K562 (cell line): ENCODE results near the gene PRSS22. TPM values are rescaled to one million over a fixed set of nuclear protein-coding genes. Genes with fewer than 3 reads are reported as not detected.

Experiments
- ATAC-seq: fragments of 200-7000 bp; cut with Tn5 transposase; 3 replicates; pipeline ENCODE4 v1.9.1; 2020; ENCODE audit warnings: moderate library complexity
- BruUV-seq: library from RNA; stranded (reverse); fragments of 400-500 nt; replicated peaks from 2 replicates; lab custom pipeline; 2021; lab: Mats Ljungman, UMichigan
- CTCF ChIA-PET: fragments of 300-600 bp; formaldehyde crosslinking; extraction: SDS; loops from one replicate; lab custom pipeline; 2021; ENCODE audit warnings: low intra/inter-chr PET ratio; lab: Yijun Ruan, JAX
- POLR2A ChIA-PET: fragments of 300-600, 350-650 bp; sonication (Branson Sonifier 250); formaldehyde crosslinking; extraction: SDS; loops from one replicate; lab custom pipeline; 2021; ENCODE audit warnings: antibody characterized with exemption, inconsistent platforms; lab: Yijun Ruan, JAX
- DNase-seq, 4 experiments: peaks; one replicate each; pipeline versions ENCODE4 v3.0.0 to v3.0.0-alpha.2; 2011 to 2018; ENCODE audit warnings: low spot score in 3 of 4, mixed read lengths in 3 of 4; ENCODE audit errors: extremely low read depth in 1 of 4
- FAIRE-seq: peaks from 2 replicates; lab custom pipeline; 2011; peaks lifted over from hg19 to GRCh38; lab: Jason Lieb, UNC
- H2AFZ ChIP-seq: 2 replicates; pipeline ENCODE4 v1.6.0; 2011; ENCODE audit warnings: low read depth, low read length, control low read depth, inconsistent platforms
- H3K27ac ChIP-seq: fragments of 200-600 bp; 3 replicates; pipeline ENCODE4 v1.8.0; 2011; ENCODE audit warnings: low read depth, mild to moderate bottlenecking, control low read depth, inconsistent platforms, low read length, moderate library complexity, mixed read lengths; ENCODE audit errors: extremely low read depth
- H3K27me3 ChIP-seq, 2 experiments: fragments of 300-600 bp in 1 of 2; 2 replicates in 1 of 2; 3 replicates in 1 of 2; pipeline versions ENCODE4 v1.6.0 to v1.8.0; 2011; ENCODE audit warnings: inconsistent platforms in 2 of 2, low read length in 2 of 2, mild to moderate bottlenecking in 1 of 2, mixed read lengths in 1 of 2, moderate library complexity in 1 of 2; ENCODE audit not compliant: control insufficient read depth in 2 of 2, insufficient read depth in 2 of 2
- H3K36me3 ChIP-seq: fragments of 300-600 bp; 3 replicates; pipeline ENCODE4 v1.8.0; 2011; ENCODE audit warnings: mild to moderate bottlenecking, low read length, inconsistent platforms; ENCODE audit not compliant: control insufficient read depth, insufficient read depth
- H3K4me1 ChIP-seq, 2 experiments: fragments of 200-600 bp in 1 of 2; replicated peaks in 1 of 2; 2 replicates in 1 of 2; 3 replicates in 1 of 2; pipeline versions ENCODE4 v1.5.1 to v1.8.0; 2011; ENCODE audit warnings: inconsistent platforms in 2 of 2, low read length in 2 of 2, mild to moderate bottlenecking in 1 of 2, mixed read lengths in 1 of 2, moderate library complexity in 1 of 2; ENCODE audit not compliant: control insufficient read depth in 2 of 2, insufficient read depth in 2 of 2
- H3K4me2 ChIP-seq: 2 replicates; pipeline ENCODE4 v1.6.1; 2011; ENCODE audit warnings: low read length, control low read depth, inconsistent platforms, mixed read lengths; ENCODE audit not compliant: insufficient read depth
- H3K4me3 ChIP-seq: fragments of 200-600 bp; sonication (generic), shearing (Covaris generic); 2 replicates; pipeline ENCODE4 v1.5.1; 2016; ENCODE audit warnings: control low read depth, inconsistent platforms
- H3K79me2 ChIP-seq: fragments of 200-600 bp; 3 replicates; pipeline ENCODE4 v1.8.0; 2011; ENCODE audit warnings: low read length, inconsistent platforms; ENCODE audit not compliant: control insufficient read depth, insufficient read depth
- H3K9ac ChIP-seq, 2 experiments: 2 replicates each; pipeline versions ENCODE4 v1.6.0 to v1.6.1; 2011; ENCODE audit warnings: low read depth in 2 of 2, low read length in 2 of 2, control low read depth in 1 of 2, inconsistent platforms in 1 of 2, mild to moderate bottlenecking in 1 of 2, mixed read lengths in 1 of 2; ENCODE audit not compliant: insufficient read depth in 1 of 2
- H3K9me1 ChIP-seq: one replicate; pipeline ENCODE4 v1.6.0; 2011; ENCODE audit warnings: inconsistent platforms, mild to moderate bottlenecking, low read length, moderate library complexity; ENCODE audit not compliant: control insufficient read depth, insufficient read depth
- H3K9me3 ChIP-seq: replicated peaks from 2 replicates; pipeline ENCODE4 v1.5.1; 2011; ENCODE audit warnings: low read depth, low read length, inconsistent platforms; ENCODE audit not compliant: control insufficient read depth, insufficient read depth
- H4K20me1 ChIP-seq: replicated peaks from 2 replicates; pipeline ENCODE4 v1.6.1; 2011; ENCODE audit warnings: low read length, inconsistent platforms, mixed read lengths; ENCODE audit not compliant: control insufficient read depth, insufficient read depth
- ELF1 ChIP-seq: fragments of 200-800 bp; sonication (Bioruptor generic); IDR thresholded peaks from 2 replicates; pipeline ENCODE4 v1.6.1; 2016; ENCODE audit warnings: missing genetic modification characterization, missing compliant biosample characterization
- FOXK2 ChIP-seq, 2 experiments: fragments of 450-650 bp; IDR thresholded peaks in 1 of 2; conservative IDR thresholded peaks in 1 of 2; 2 replicates each; pipeline ENCODE4 v1.6.1; 2016; ENCODE audit warnings: low read depth in 2 of 2, mild to moderate bottlenecking in 1 of 2
- NR3C1 ChIP-seq: sonication (generic); formaldehyde crosslinking; IDR thresholded peaks from 2 replicates; pipeline ENCODE4 v1.8.1; 2022; ENCODE audit warnings: missing genetic modification reagents
- POLR2G ChIP-seq: fragments of 200-400 bp; formaldehyde crosslinking; IDR thresholded peaks from 2 replicates; pipeline ENCODE4 v1.6.1; 2017; ENCODE audit warnings: low read depth, mild to moderate bottlenecking, antibody characterized with exemption, low read length, moderate library complexity
- RBFOX2 ChIP-seq: fragments of 200-400 bp; formaldehyde crosslinking; IDR thresholded peaks from 2 replicates; pipeline ENCODE4 v1.6.1; 2017; ENCODE audit warnings: low read depth, mild to moderate bottlenecking, low read length, moderate library complexity
- TAF15 ChIP-seq: fragments of 200-400 bp; formaldehyde crosslinking; IDR thresholded peaks from 2 replicates; pipeline ENCODE4 v1.6.1; 2017; ENCODE audit warnings: mild to moderate bottlenecking, low read depth, low read length, moderate library complexity
- TCF7L2 ChIP-seq: fragments of 150-350 bp; IDR thresholded peaks from 2 replicates; pipeline ENCODE4 v1.6.1; 2016; ENCODE audit warnings: low read depth, mild to moderate bottlenecking, low read length, moderate library complexity
- ZFP30 ChIP-seq: fragments of 250-450 bp; sonication (Bioruptor Pico); IDR thresholded peaks from 2 replicates; pipeline ENCODE4 v1.8.0; 2022; ENCODE audit warnings: moderate library complexity, mild to moderate bottlenecking, inconsistent platforms, borderline replicate concordance
- ZNF146 ChIP-seq: IDR thresholded peaks from one replicate; pipeline ENCODE4 v1.6.1; 2018; ENCODE audit warnings: missing compliant biosample characterization; ENCODE audit not compliant: unreplicated experiment
- WGBS: fragments of 100-300 bp; shearing (Covaris generic); methylation state at CpG from one replicate; pipeline ENCODE4 v1.1.6; 2016; ENCODE audit warnings: low coverage, mixed read lengths; ENCODE audit not compliant: insufficient coverage; ENCODE audit errors: missing lambda C conversion rate; 5-methylcytosine and 5-hydroxymethylcytosine counted together
- in situ Hi-C: fragments of 300-500 bp; cut with MboI; formaldehyde crosslinking; loops from 4 replicates; pipeline ENCODE4 v1.15.0; 2018; ENCODE audit warnings: inconsistent platforms, mixed read lengths
- intact Hi-C: fragments of 100-400 bp; cut with micrococcal nuclease; formaldehyde crosslinking; loops from 2 replicates; pipeline ENCODE4 v1.14.2; 2022
- polyA plus RNA-seq, 8 experiments: library from polyadenylated mRNA; depleted of rRNA in 4 of 8; stranded (reverse) in 5 of 8; unstranded in 3 of 8; fragments of >200 nt; fragmentation: Nextera tagmentation in 2 of 8; fragmentation: Illumina TruSeq in 1 of 8; extraction: Ambion mirVana in 2 of 8; extraction: Trizol in 1 of 8; gene quantifications; 2 replicates each; pipeline versions ENCODE4 v1.2.1 to v1.2.3, GENCODE V29; 2011 to 2014; ENCODE audit warnings: inconsistent platforms in 1 of 8, missing spikeins in 1 of 8
- total RNA-seq, 7 experiments: library from RNA; depleted of rRNA in 6 of 7; stranded (reverse); fragments of >200 nt in 6 of 7; fragmentation: Illumina TruSeq in 2 of 7; extraction: Trizol in 2 of 7; gene quantifications; 2 replicates each; pipeline versions ENCODE4 v1.2.1 to v1.2.3, GENCODE V29; 2011 to 2021; ENCODE audit warnings: low replicate concordance in 1 of 7
- TF ChIP-seq, protein P1 (sequence below): sonication (generic); formaldehyde crosslinking; IDR thresholded peaks from 2 replicates; pipeline ENCODE4 v1.8.1; 2023; ENCODE audit warnings: mild to moderate bottlenecking, missing genetic modification reagents
- TF ChIP-seq, protein P2 (sequence below): fragments of 200-800 bp; sonication (Bioruptor generic); IDR thresholded peaks from 2 replicates; pipeline ENCODE4 v1.6.1; 2017; ENCODE audit warnings: missing genetic modification characterization, missing compliant biosample characterization

Gene PRSS22
- total and polyA plus RNA-seq, 9 of the 15 experiments (the other 6 are each of a cell fraction or from before 2014, with no cell fraction given) = 0.13 to 0.42 TPM; not detected in 7

DNA sequence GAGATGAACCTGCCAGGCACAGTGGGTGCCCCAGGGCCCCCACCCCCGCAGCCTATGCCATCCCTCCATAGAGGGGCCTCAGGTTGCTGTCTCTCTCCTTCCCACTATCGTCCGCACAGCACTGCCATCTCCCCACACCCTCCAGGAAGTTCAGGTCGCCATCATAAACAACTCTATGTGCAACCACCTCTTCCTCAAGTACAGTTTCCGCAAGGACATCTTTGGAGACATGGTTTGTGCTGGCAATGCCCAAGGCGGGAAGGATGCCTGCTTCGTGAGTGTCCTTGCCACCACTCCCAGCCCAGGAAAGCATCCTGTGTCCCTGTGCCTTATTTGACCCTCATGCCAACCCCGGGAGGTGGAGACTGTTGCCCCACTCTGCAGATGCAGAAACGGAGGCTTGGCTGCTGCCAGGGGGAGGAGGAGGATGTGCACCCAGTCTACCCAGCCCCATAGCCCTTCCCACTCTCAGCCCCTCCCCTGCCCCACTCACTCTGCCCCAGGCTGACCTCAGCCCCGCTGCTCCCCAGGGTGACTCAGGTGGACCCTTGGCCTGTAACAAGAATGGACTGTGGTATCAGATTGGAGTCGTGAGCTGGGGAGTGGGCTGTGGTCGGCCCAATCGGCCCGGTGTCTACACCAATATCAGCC lies 37.0 kb downstream of the PRSS22 start:
- peaks cover 32% of the 10 kb centered on the region; the same call in 2 of the 3 replicates for H3K36me3 ChIP-seq
- peaks cover 8 to 56% of the 10 kb centered on the region in 2 experiments; a peak in 4 of 5 replicates for H3K4me1 ChIP-seq
- H4K20me1 ChIP-seq = 0 out of 2 replicates have a peak, but pooled peaks cover 4% of the 10 kb centered on the region
- no TSS peak for BruUV-seq
- peaks cover 28% of the 10 kb centered on the region for H3K79me2 ChIP-seq
- peak overlapping the region in 1 of 2 experiments; percentile 43; a peak in 1 of 4 replicates for H3K9ac ChIP-seq
- WGBS = 81% methylated on average over 9 of the region's 14 CpGs
- FAIRE-seq = no peak
- no peak overlapping the region for H3K4me2 ChIP-seq
- no peak for ATAC-seq
- no peaks in the 10 kb centered on the region for H3K9me3 ChIP-seq
- in situ Hi-C loops (no loop called here), intact Hi-C loops (no loop called here)
- no peak overlapping the region for H3K27ac ChIP-seq
- no peak for TF ChIP-seq FOXK2 (conservative IDR thresholded peaks at IDR 0.05 in 1 of 2, IDR thresholded peaks at IDR 0.05 in 1 of 2; ENCODE audit: low read depth in 2 of 2)
- peak; percentile 46; the same call in 1 of the 2 replicates for TF ChIP-seq POLR2G
- TF ChIP-seq RBFOX2 = peak; percentile 41; the same call in 1 of the 2 replicates
- no peak for TF ChIP-seq ZNF146 (CRISPR knock-in tag)
- TF ChIP-seq TAF15 = no peak
- TF ChIP-seq TCF7L2 = no peak
- TF ChIP-seq ELF1 (tag) = no peak
- TF ChIP-seq, protein P1, sequence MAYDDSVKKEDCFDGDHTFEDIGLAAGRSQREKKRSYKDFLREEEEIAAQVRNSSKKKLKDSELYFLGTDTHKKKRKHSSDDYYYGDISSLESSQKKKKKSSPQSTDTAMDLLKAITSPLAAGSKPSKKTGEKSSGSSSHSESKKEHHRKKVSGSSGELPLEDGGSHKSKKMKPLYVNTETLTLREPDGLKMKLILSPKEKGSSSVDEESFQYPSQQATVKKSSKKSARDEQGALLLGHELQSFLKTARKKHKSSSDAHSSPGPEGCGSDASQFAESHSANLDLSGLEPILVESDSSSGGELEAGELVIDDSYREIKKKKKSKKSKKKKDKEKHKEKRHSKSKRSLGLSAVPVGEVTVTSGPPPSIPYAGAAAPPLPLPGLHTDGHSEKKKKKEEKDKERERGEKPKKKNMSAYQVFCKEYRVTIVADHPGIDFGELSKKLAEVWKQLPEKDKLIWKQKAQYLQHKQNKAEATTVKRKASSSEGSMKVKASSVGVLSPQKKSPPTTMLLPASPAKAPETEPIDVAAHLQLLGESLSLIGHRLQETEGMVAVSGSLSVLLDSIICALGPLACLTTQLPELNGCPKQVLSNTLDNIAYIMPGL (CRISPR knock-in tag) = no peak
- TF ChIP-seq NR3C1 = no peak
- TF ChIP-seq, protein P2, sequence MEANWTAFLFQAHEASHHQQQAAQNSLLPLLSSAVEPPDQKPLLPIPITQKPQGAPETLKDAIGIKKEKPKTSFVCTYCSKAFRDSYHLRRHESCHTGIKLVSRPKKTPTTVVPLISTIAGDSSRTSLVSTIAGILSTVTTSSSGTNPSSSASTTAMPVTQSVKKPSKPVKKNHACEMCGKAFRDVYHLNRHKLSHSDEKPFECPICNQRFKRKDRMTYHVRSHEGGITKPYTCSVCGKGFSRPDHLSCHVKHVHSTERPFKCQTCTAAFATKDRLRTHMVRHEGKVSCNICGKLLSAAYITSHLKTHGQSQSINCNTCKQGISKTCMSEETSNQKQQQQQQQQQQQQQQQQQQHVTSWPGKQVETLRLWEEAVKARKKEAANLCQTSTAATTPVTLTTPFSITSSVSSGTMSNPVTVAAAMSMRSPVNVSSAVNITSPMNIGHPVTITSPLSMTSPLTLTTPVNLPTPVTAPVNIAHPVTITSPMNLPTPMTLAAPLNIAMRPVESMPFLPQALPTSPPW = no peak
- no peak for TF ChIP-seq ZFP30 (CRISPR knock-in tag)
- no peaks in the 10 kb centered on the region for H3K9me1 ChIP-seq
- CTCF ChIA-PET = no interaction called here
- H3K27me3 ChIP-seq = peaks cover 0 to 10% of the 10 kb centered on the region in 2 experiments; a peak in 1 of 5 replicates
- H2AFZ ChIP-seq = no peak overlapping the region
- H3K4me3 ChIP-seq = no peak overlapping the region
- DNase-seq = no peak
- POLR2A ChIA-PET = interaction anchor here (0.5 to 1.2 kb wide), 5 partner anchors 8 to 765 kb away, joined by 3 to 4 read pairs (median 3); no protein-coding TSS in a partner anchor
